ENCODE measurements around the gene FER. TPM values are rescaled to one million over a fixed set of nuclear protein-coding genes. Genes with fewer than 3 reads are reported as not detected.
"Not testable (repeated sequence)": the region's sequence is repeated elsewhere in the genome, so short reads cannot be mapped to it uniquely, and the experiment has no call there.

The FER gene
- total RNA-seq, 2 experiments from 2014 or later: 4.8 to 7.1 TPM

DNA sequence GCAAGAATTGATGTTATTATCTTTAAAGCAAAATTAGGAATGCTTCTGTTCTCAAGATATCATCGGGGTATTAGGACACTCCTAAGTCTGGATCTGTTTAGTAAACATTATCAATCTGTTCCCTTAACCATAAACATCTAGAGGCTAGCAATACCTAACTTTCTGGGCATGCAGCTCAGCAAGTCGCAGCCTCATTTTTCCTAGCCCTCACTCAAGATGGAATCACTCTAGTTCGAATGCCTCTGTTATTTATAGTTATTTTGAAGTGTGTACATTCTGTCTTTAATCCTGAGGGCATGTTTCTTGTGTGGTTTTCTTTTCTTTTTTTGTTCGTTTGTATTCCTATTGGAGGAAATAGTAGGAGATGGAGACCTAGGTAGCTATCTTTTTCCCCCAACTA, 66.9 kb downstream of the FER start:
- Mint-ChIP-seq H3K36me3 (ENCODE audit: low read depth) (no peaks in the 10 kb centered on the region), H3K4me1 (ENCODE audit: low read depth) (peaks cover 3% of the 10 kb centered on the region), H3K27ac (no peak overlapping the region), H3K9me3 (no peaks in the 10 kb centered on the region), H3K4me3 (no peak overlapping the region), H3K27me3 (ENCODE audit: low read depth) (no peaks in the 10 kb centered on the region)
- intact Hi-C loops (cut with micrococcal nuclease): loop anchor here (10.0 kb wide), 1 partner anchor 640 kb away; no protein-coding TSS in a partner anchor
- CTCF ChIA-PET: interaction anchor here (0.6 kb wide), 1 partner anchor 246 kb away, joined by 3 read pairs; no protein-coding TSS in a partner anchor
- DNase-seq: no peak

DNA sequence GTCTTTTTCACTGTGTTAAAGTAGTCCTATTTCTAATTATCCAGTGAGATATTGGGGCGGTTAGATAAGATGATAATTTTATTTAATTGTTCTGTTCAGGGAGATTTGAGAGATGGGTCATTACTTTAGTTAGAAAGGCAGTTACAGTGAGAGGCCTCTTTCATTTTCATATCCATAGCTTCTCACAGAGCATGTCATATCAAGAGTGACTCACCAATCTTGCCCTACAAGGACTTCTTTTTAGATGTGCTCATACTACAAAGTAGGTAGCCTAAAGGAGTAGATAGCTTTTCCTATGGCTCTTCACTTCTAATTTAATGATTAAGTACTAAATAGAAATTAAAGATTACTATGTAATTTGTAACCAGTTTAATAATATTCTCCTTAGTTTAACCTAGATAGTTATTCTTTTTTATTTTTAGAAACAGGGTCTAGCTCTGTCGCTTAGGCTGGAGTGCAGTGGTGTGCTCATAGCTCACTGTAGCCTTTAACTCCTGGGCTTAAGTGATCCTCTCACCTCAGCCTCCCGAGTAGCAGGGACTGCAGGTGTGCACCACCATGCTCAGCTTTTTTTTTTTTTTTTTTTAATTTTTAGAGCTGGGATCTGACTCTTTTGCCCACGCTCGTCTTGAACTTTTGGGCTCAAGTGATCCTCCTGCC, 71.0 kb downstream of the FER start:
- peaks cover 3% of the 10 kb centered on the region for H3K4me1 Mint-ChIP-seq (ENCODE audit: low read depth)
- CTCF ChIA-PET: interaction anchor here (0.6 kb wide), 1 partner anchor 485 kb away, joined by 3 read pairs; no protein-coding TSS in a partner anchor
- H3K27ac Mint-ChIP-seq: no peak overlapping the region
- H3K36me3 Mint-ChIP-seq (ENCODE audit: low read depth): peaks cover 2% of the 10 kb centered on the region
- intact Hi-C loops (cut with micrococcal nuclease): loop anchor here (2.0 to 10.0 kb wide), 2 partner anchors 72 to 636 kb away; partner anchors contain the start of gene FER
- H3K9me3 Mint-ChIP-seq: peaks cover 5% of the 10 kb centered on the region
- no peak overlapping the region for H3K4me3 Mint-ChIP-seq
- DNase-seq: no peak
- H3K27me3 Mint-ChIP-seq (ENCODE audit: low read depth): no peaks in the 10 kb centered on the region

DNA sequence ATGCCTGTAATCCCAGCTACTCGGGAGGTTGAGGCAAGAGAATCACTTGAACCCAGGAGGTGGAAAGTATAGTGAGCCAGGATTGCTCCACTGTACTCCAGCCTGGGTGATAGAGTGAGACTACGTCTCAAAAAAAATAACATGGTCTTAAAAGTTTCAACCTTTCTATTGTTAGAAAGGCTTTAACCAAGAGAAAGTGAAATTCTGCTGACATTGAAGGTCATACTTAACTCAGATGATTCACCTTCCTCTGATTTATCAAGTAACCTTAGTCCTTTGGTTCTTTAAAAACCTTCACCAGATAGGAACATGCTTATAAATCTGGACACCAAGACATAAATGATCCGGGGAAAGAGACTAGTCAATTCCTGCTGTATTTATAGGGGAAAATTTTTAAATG, 73.3 kb downstream of the FER start:
- H3K4me1 Mint-ChIP-seq (ENCODE audit: low read depth): peaks cover 3% of the 10 kb centered on the region
- DNase-seq: no peak
- H3K27me3 Mint-ChIP-seq (ENCODE audit: low read depth): no peaks in the 10 kb centered on the region
- intact Hi-C loops (cut with micrococcal nuclease): no loop called here
- H3K4me3 Mint-ChIP-seq: no peak overlapping the region
- CTCF ChIA-PET: interaction anchor here (0.7 kb wide), 1 partner anchor 648 kb away, joined by 3 read pairs; no protein-coding TSS in a partner anchor
- no peak overlapping the region for H3K27ac Mint-ChIP-seq
- peaks cover 2% of the 10 kb centered on the region for H3K36me3 Mint-ChIP-seq (ENCODE audit: low read depth)
- peaks cover 7% of the 10 kb centered on the region for H3K9me3 Mint-ChIP-seq

DNA sequence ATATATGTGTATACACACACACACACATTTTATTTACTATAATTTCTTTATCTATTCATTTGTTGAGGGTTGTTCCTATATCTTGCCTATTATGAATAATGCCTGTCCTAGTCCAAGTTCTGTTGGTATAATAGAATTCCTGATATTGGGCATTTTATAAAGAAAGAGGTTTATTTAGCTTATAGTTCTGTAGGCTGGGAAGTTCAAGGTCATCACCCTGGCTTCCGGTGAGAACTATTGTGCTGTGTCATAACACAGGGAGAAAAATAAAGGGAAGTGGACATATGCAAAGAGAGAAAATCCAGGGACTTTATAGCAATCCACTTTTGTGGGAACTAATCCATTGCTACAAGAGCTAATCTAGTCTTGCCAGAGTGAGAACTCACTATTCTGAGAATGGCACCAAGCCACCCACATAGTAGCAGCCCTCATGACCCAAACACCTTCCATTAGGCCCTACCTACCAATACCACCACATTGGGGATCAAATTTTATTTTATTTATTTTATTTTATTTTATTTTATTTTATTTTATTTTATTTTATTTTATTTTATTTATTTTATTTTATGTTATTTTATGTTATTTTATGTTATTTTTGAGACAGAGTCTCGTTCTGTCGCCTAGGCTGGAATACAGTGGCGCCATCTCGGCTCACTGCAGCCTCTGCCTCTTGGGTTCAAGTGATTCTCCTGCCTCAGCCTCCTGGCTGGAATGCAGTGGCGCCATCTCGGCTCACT, 74.7 kb downstream of the FER start:
- Mint-ChIP-seq H3K27ac (no peak overlapping the region), H3K9me3 (peaks cover 7% of the 10 kb centered on the region), H3K4me1 (ENCODE audit: low read depth) (peaks cover 3% of the 10 kb centered on the region), H3K36me3 (ENCODE audit: low read depth) (peaks cover 2% of the 10 kb centered on the region), H3K27me3 (ENCODE audit: low read depth) (no peaks in the 10 kb centered on the region), H3K4me3 (no peak overlapping the region)
- intact Hi-C loops (cut with micrococcal nuclease): no loop called here
- no peak for DNase-seq
- CTCF ChIA-PET: interaction anchor here (0.6 kb wide), 1 partner anchor 1977 kb away, joined by 3 read pairs; no protein-coding TSS in a partner anchor

DNA sequence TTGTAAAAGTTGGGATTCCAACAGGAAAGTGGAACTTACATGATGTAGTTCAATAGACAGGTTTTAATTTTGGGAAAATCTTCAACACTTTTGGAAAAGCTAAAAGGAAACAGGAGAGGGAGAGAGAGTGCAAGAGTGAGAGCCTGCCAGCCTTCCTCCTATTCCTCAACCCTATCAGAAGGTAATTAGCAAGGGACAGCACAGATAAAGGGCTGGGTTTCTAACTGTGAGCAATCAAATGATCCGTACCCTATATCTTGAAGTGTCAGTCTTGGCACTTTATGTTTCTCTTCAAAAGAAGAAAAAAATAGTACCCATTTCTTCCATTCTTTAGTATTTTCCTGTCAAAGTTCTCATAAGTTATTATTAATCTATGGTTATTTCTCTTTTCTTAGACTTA, 79.4 kb downstream of the FER start:
- Mint-ChIP-seq H3K27ac (no peak overlapping the region), H3K36me3 (ENCODE audit: low read depth) (no peaks in the 10 kb centered on the region), H3K27me3 (ENCODE audit: low read depth) (no peaks in the 10 kb centered on the region), H3K9me3 (peaks cover 5% of the 10 kb centered on the region), H3K4me3 (no peak overlapping the region), H3K4me1 (ENCODE audit: low read depth) (no peaks in the 10 kb centered on the region)
- intact Hi-C loops (cut with micrococcal nuclease): no loop called here
- CTCF ChIA-PET: no interaction called here
- DNase-seq: no peak

DNA sequence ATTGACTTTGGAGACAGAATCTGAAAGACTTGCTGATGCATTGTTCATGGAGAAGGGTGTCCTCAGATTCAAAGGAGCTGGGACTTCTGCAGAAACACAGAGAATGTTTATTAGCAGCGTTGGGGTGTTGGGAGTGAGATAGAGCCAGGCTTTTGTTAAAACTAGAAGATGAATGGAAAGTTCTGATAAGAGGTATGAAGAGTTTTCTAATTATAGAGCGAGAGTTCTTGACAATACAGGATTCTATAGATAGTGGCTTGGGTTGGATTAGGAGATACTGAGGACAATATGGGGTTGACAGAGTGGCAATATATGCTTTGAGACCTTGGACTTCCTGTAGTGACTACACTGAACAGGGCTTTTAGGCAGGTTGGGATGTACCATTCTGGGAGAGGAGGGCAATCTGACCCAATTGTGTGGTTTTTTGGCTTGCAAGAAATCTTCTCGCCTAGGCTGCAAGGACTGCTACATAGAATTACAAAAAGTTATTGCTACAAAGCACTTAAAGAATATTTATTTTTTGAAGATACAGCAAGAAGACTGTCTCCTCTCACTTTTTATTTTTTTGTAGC, 83.1 kb downstream of the FER start:
- no peaks in the 10 kb centered on the region for H3K27me3 Mint-ChIP-seq (ENCODE audit: low read depth)
- no peaks in the 10 kb centered on the region for H3K9me3 Mint-ChIP-seq
- DNase-seq: no peak
- intact Hi-C loops (cut with micrococcal nuclease): no loop called here
- CTCF ChIA-PET: no interaction called here
- no peak overlapping the region for H3K4me3 Mint-ChIP-seq
- no peak overlapping the region for H3K27ac Mint-ChIP-seq
- H3K36me3 Mint-ChIP-seq (ENCODE audit: low read depth): no peaks in the 10 kb centered on the region
- no peaks in the 10 kb centered on the region for H3K4me1 Mint-ChIP-seq (ENCODE audit: low read depth)

DNA sequence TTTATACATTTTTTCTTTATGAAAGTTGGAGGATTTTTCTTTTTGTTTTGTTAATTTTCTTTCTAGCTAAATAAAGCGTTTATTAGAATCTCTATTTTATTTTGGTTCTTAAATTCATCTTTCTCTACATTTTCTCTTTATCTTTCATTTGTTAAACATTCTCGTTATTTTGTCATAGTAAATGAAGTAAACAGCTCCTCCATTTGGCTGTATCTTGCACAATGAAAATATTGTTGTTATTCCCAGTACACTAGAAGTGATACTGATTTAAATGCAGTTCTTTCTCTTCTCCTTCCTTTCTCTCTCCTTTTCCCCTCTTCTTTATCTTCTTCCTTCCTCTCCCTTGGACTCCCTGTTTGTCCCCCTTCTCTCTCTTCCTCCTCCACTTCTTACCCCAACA, 88.8 kb downstream of the FER start:
- H3K27me3 Mint-ChIP-seq (ENCODE audit: low read depth): no peaks in the 10 kb centered on the region

DNA sequence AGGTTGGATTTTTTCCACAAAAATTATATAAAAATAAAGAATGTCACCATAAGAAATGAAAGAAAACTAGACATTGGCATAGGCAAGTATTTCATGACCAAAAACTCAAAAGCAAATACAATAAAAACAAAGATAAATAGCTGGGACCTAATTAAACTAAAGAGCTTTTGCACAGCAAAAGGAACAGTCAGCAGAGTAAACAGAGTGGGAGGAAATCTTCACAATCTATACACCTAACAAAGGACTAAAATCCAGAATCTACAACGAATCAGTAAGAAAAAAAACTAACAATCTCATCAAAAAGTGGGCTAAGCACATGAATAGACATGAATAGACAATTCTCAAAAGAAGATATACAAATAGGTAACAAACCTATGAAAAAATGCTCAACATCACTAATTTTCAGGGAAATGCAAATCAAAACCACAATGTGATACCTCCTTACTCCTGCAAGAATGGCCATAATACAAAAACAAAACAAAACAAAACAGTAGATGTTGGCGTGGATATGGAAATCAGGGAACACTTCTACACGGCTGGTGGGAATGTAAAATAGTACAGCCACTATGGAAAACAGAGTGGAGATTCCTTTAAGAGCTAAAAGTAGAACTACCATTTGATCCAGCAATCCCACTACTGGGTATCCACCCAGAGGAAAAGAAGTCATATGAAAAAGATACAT, 94.7 kb downstream of the FER start:
- not testable (repeated sequence) for H3K4me3 Mint-ChIP-seq; H3K4me1 Mint-ChIP-seq (ENCODE audit: low read depth)

More for the DNA sequence above, 88.8 kb downstream of the FER start:
- no peak for DNase-seq
- Mint-ChIP-seq H3K27ac (no peak overlapping the region), H3K36me3 (ENCODE audit: low read depth) (peaks cover 6% of the 10 kb centered on the region), H3K4me1 (ENCODE audit: low read depth) (no peaks in the 10 kb centered on the region), H3K4me3 (no peak overlapping the region), H3K9me3 (no peaks in the 10 kb centered on the region)
- CTCF ChIA-PET: no interaction called here
- intact Hi-C loops (cut with micrococcal nuclease): no loop called here

DNA sequence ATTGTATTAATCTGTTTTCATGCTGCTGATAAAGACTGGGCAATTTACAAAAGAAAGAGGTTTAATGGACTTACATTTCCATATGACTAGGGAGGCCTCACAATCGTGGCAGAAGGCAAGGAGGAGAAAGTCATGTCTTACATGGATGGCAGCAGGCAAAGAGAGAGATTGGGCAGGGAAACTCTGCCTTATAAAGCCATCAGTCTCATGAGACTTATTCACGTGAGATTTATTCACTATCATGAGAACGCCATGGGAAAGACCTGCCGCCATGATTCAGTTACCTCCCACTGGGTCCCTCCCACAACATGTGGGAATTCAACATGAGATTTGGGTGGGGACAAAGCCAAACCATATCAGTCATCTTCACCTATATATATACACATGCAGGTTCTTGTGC, 103.4 kb downstream of the FER start:
- H3K4me3 Mint-ChIP-seq; H3K9me3 Mint-ChIP-seq; H3K27ac Mint-ChIP-seq; DNase-seq; H3K4me1 Mint-ChIP-seq (ENCODE audit: low read depth); H3K36me3 Mint-ChIP-seq (ENCODE audit: low read depth); intact Hi-C loops (cut with micrococcal nuclease); H3K27me3 Mint-ChIP-seq (ENCODE audit: low read depth); CTCF ChIA-PET: not testable (repeated sequence)

More for the DNA sequence above, 94.7 kb downstream of the FER start:
- peaks cover 19% of the 10 kb centered on the region for H3K36me3 Mint-ChIP-seq (ENCODE audit: low read depth)
- H3K27me3 Mint-ChIP-seq (ENCODE audit: low read depth); DNase-seq; H3K27ac Mint-ChIP-seq; CTCF ChIA-PET; H3K9me3 Mint-ChIP-seq; intact Hi-C loops (cut with micrococcal nuclease): not testable (repeated sequence)

DNA sequence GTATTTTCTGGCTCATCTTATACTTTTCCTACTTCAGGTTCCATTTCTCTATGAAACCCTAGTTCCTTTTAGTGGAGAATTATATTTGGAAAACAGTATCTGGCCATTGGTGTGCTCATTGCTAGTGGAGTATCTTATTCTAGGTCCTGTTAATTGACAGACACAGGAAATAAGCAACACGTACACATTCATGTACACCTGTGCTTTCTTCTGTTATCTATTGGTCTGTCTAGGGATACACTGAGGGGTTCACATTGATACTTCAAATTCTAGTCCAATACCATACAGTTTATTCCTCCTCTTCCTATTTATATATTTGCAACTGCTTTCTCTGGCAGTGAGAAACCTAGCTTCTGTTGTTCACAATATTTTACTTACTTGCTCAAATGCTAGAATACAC, 110.2 kb downstream of the FER start:
- peaks cover 1% of the 10 kb centered on the region for H3K9me3 Mint-ChIP-seq
- no peak overlapping the region for H3K4me3 Mint-ChIP-seq
- peaks cover 6% of the 10 kb centered on the region for H3K36me3 Mint-ChIP-seq (ENCODE audit: low read depth)
- H3K27ac Mint-ChIP-seq: no peak overlapping the region
- H3K27me3 Mint-ChIP-seq (ENCODE audit: low read depth): no peaks in the 10 kb centered on the region
- intact Hi-C loops (cut with micrococcal nuclease): no loop called here
- peaks cover 9% of the 10 kb centered on the region for H3K4me1 Mint-ChIP-seq (ENCODE audit: low read depth)
- CTCF ChIA-PET: no interaction called here
- no peak for DNase-seq

DNA sequence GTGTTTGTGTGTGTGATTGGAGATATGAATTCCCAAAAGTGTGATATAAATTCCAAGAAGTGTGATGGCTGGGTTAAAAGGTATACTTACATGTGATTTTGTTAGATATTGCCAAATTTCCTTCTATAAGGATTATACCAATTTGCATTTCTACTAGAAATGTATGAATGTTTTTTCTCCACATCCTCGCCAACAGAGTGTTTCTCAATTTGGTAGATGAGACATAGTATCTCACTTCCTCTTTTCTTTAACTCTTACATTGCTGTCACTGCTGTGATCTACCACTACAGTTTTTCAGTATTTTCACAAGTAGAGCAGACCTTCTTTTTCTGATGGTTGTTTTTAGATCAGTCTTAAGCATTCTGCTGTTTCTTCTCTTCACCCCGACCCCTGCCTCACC, 111.3 kb downstream of the FER start:
- DNase-seq: no peak
- H3K27me3 Mint-ChIP-seq (ENCODE audit: low read depth): no peaks in the 10 kb centered on the region
- H3K9me3 Mint-ChIP-seq: peaks cover 1% of the 10 kb centered on the region
- peaks cover 6% of the 10 kb centered on the region for H3K36me3 Mint-ChIP-seq (ENCODE audit: low read depth)
- peaks cover 9% of the 10 kb centered on the region for H3K4me1 Mint-ChIP-seq (ENCODE audit: low read depth)
- intact Hi-C loops (cut with micrococcal nuclease): no loop called here
- CTCF ChIA-PET: no interaction called here
- H3K27ac Mint-ChIP-seq: no peak overlapping the region
- no peak overlapping the region for H3K4me3 Mint-ChIP-seq

DNA sequence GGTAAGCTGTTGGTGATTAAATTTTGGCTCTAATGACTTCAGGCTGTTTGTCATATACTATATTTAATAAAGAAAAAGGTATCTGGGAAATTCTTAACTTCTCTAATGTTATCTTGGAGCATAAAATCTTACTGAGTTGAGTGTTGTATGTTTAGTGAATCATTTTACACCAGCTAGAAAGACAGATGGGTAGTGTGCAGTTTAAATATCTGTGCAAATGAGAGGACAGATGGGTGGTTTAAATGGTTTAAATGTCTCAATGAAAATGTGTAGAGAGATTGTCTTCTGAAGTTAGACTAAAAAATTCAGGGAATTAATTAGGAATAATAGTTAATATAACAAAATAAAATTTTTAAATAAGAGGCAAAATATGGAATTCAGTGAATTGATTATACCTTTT, 114.5 kb downstream of the FER start:
- Mint-ChIP-seq H3K27ac (no peak overlapping the region), H3K4me3 (no peak overlapping the region), H3K36me3 (ENCODE audit: low read depth) (peaks cover 8% of the 10 kb centered on the region), H3K4me1 (ENCODE audit: low read depth) (peaks cover 9% of the 10 kb centered on the region), H3K9me3 (peaks cover 6% of the 10 kb centered on the region), H3K27me3 (ENCODE audit: low read depth) (no peaks in the 10 kb centered on the region)
- intact Hi-C loops (cut with micrococcal nuclease): no loop called here
- CTCF ChIA-PET: interaction anchor here (0.7 kb wide), 2 partner anchors 204 to 372 kb away, joined by 3 read pairs; no protein-coding TSS in a partner anchor
- no peak for DNase-seq
